ENCODE measurements around the gene ICAM3.

ICAM3 gene

GRCh38 chr19:10293637-10294367 is 45.6 kb downstream of the ICAM3 start:
- TF ChIP-seq CTCF (conservative IDR thresholded peaks at IDR 0.05; ENCODE audit: low read depth, low read length): no peak
- no peak overlapping the region for H3K4me2 ChIP-seq
- H2AFZ ChIP-seq (ENCODE audit: low read depth): no peak overlapping the region
- H3K27me3 ChIP-seq (ENCODE audit: insufficient read depth, low read depth): peaks cover 26% of the 10 kb centered on the region
- no peak overlapping the region for H3K27ac ChIP-seq
- H3K9ac ChIP-seq: no peak overlapping the region
- H3K79me2 ChIP-seq (ENCODE audit: insufficient read depth, low read depth): no peaks in the 10 kb centered on the region
- no peaks in the 10 kb centered on the region for H3K36me3 ChIP-seq (ENCODE audit: insufficient read depth)
- H4K20me1 ChIP-seq (ENCODE audit: insufficient read depth): no peaks in the 10 kb centered on the region
- H3K4me3 ChIP-seq (IDR thresholded peaks at IDR 0.05; ENCODE audit: insufficient read depth, low read depth, low read length): no peak overlapping the region
- peaks cover 28% of the 10 kb centered on the region for H3K4me1 ChIP-seq (ENCODE audit: low read depth, poor library complexity, severe bottlenecking)

GRCh38 chr19:10292789-10293636 is 46.4 kb downstream of the ICAM3 start:
- peaks cover 26% of the 10 kb centered on the region for H3K27me3 ChIP-seq (ENCODE audit: insufficient read depth, low read depth)
- H3K4me1 ChIP-seq (ENCODE audit: low read depth, poor library complexity, severe bottlenecking): peaks cover 28% of the 10 kb centered on the region
- H3K79me2 ChIP-seq (ENCODE audit: insufficient read depth, low read depth): no peaks in the 10 kb centered on the region
- TF ChIP-seq CTCF (conservative IDR thresholded peaks at IDR 0.05; ENCODE audit: low read depth, low read length): no peak
- H3K36me3 ChIP-seq (ENCODE audit: insufficient read depth): no peaks in the 10 kb centered on the region
- H3K9ac ChIP-seq: no peak overlapping the region
- H2AFZ ChIP-seq (ENCODE audit: low read depth): peak overlapping the region; percentile 58; the same call in 1 of the 2 replicates
- H3K4me3 ChIP-seq (IDR thresholded peaks at IDR 0.05; ENCODE audit: insufficient read depth, low read depth, low read length): no peak overlapping the region
- peak overlapping the region; percentile 88; the same call in 1 of the 2 replicates for H3K4me2 ChIP-seq
- H4K20me1 ChIP-seq (ENCODE audit: insufficient read depth): no peaks in the 10 kb centered on the region
- H3K27ac ChIP-seq: no peak overlapping the region

- H3K36me3 ChIP-seq (ENCODE audit: insufficient read depth): no peaks in the 10 kb centered on the region
- H3K9ac ChIP-seq: no peak overlapping the region
- no peaks in the 10 kb centered on the region for H3K79me2 ChIP-seq (ENCODE audit: insufficient read depth, low read depth)
- TF ChIP-seq CTCF (conservative IDR thresholded peaks at IDR 0.05; ENCODE audit: low read depth, low read length): no peak
- no peak overlapping the region for H3K27ac ChIP-seq
- no peaks in the 10 kb centered on the region for H4K20me1 ChIP-seq (ENCODE audit: insufficient read depth)
- no peak overlapping the region for H3K4me3 ChIP-seq (IDR thresholded peaks at IDR 0.05; ENCODE audit: insufficient read depth, low read depth, low read length)
- peaks cover 28% of the 10 kb centered on the region for H3K4me1 ChIP-seq (ENCODE audit: low read depth, poor library complexity, severe bottlenecking)
- peak overlapping the region; percentile 58; the same call in 1 of the 2 replicates for H2AFZ ChIP-seq (ENCODE audit: low read depth)
- peak overlapping the region; percentile 88 for H3K4me2 ChIP-seq
- peaks cover 26% of the 10 kb centered on the region for H3K27me3 ChIP-seq (ENCODE audit: insufficient read depth, low read depth)
Measured at GRCh38 chr19:10292206-10292788, 47.1 kb downstream of the ICAM3 start.

- peaks cover 26% of the 10 kb centered on the region for H3K27me3 ChIP-seq (ENCODE audit: insufficient read depth, low read depth)
- H4K20me1 ChIP-seq (ENCODE audit: insufficient read depth): no peaks in the 10 kb centered on the region
- H3K27ac ChIP-seq: no peak overlapping the region
- peak overlapping the region; percentile 58 for H2AFZ ChIP-seq (ENCODE audit: low read depth)
- H3K36me3 ChIP-seq (ENCODE audit: insufficient read depth): no peaks in the 10 kb centered on the region
- no peak overlapping the region for H3K9ac ChIP-seq
- H3K4me2 ChIP-seq: peak overlapping the region; percentile 88
- TF ChIP-seq CTCF (conservative IDR thresholded peaks at IDR 0.05; ENCODE audit: low read depth, low read length): no peak
- H3K79me2 ChIP-seq (ENCODE audit: insufficient read depth, low read depth): no peaks in the 10 kb centered on the region
- no peak overlapping the region for H3K4me3 ChIP-seq (IDR thresholded peaks at IDR 0.05; ENCODE audit: insufficient read depth, low read depth, low read length)
- H3K4me1 ChIP-seq (ENCODE audit: low read depth, poor library complexity, severe bottlenecking): peaks cover 30% of the 10 kb centered on the region
Measured at GRCh38 chr19:10291554-10292205, 47.7 kb downstream of the ICAM3 start.
